ENCODE results near the gene CA5A. TPM values are rescaled to one million over a fixed set of nuclear protein-coding genes. Genes with fewer than 3 reads are reported as not detected.

The CA5A gene
- total and polyA plus RNA-seq, 9 of the 15 experiments (the other 6 are each of a cell fraction or from before 2014, with no cell fraction given): not detected

- TF ChIP-seq SFPQ (IDR thresholded peaks at IDR 0.05; ENCODE audit: low read depth, low read length) (no peak), HLTF (IDR thresholded peaks at IDR 0.05) (no peak), ZNF282 (CRISPR knock-in tag; IDR thresholded peaks at IDR 0.05) (no peak), TRIM28 (IDR thresholded peaks at IDR 0.05) (no peak), CBX1 (IDR thresholded peaks at IDR 0.05; ENCODE audit: low read depth) (no peak), ZNF41 (CRISPR knock-in tag; conservative IDR thresholded peaks at IDR 0.05) (no peak), CREB5 (CRISPR knock-in tag; IDR thresholded peaks at IDR 0.05) (no peak), USF2 (CRISPR knock-in tag; IDR thresholded peaks at IDR 0.05) (no peak), RBM25 (IDR thresholded peaks at IDR 0.05; ENCODE audit: low read depth, low read length, severe bottlenecking) (no peak), EZH2 (IDR thresholded peaks at IDR 0.05; ENCODE audit: borderline replicate concordance, low read depth, low read length) (no peak), TOE1 (IDR thresholded peaks at IDR 0.05; ENCODE audit: borderline replicate concordance) (no peak), TOE1 (CRISPR knock-in tag; IDR thresholded peaks at IDR 0.05; ENCODE audit: borderline replicate concordance, low read depth) (no peak), BCL6 (CRISPR knock-in tag; IDR thresholded peaks at IDR 0.05) (no peak), E2F5 (CRISPR knock-in tag; IDR thresholded peaks at IDR 0.05) (no peak), XRCC5 (IDR thresholded peaks at IDR 0.05; ENCODE audit: low read depth, low read length) (no peak), SMAD4 (CRISPR knock-in tag; conservative IDR thresholded peaks at IDR 0.05) (no peak), ZNF197 (CRISPR knock-in tag; IDR thresholded peaks at IDR 0.05; ENCODE audit: low read depth) (no peak), PATZ1 (CRISPR knock-in tag; IDR thresholded peaks at IDR 0.05; ENCODE audit: borderline replicate concordance) (no peak), BRF1 (IDR thresholded peaks at IDR 0.05; ENCODE audit: borderline replicate concordance, extremely low read depth, insufficient read length) (no peak)
Measured at GRCh38 chr16:87860553-87861299, 75.6 kb downstream of the CA5A start (continued).

All from K562 (cell line).